Activated naive CD8-positive, alpha-beta T cell treated with anti-CD3 and anti-CD28 coated beads, Interleukin-2, amount 10 ng/mL, durations not matched to agents 7 days and 5 days (primary cell): Measurements from ENCODE around the gene PRR19. TPM values are rescaled to one million over a fixed set of nuclear protein-coding genes. Genes with fewer than 3 reads are reported as not detected.
"Not testable (repeated sequence)": the region's sequence is repeated elsewhere in the genome, so short reads cannot be mapped to it uniquely, and the experiment has no call there.

ENCODE experiments used
- ATAC-seq: fragments of 150-1000 bp; cut with Tn5 transposase; one replicate; pipeline ENCODE4 v1.10.0; 2021; ENCODE audit warnings: low read depth, moderate library complexity
- POLR2A ChIA-PET: fragments of 350-600 bp; sonication (Branson Sonifier 250); formaldehyde crosslinking; loops from one replicate; lab custom pipeline; 2021; ENCODE audit warnings: antibody characterized with exemption; lab: Charles Lee
- DNase-seq: peaks from one replicate; pipeline ENCODE4 v3.0.0; 2021
- H3K27ac Mint-ChIP-seq: one replicate; pipeline ENCODE4 v1.8.0; 2022; ENCODE audit warnings: mild to moderate bottlenecking, mixed read lengths
- H3K27me3 Mint-ChIP-seq: one replicate; pipeline ENCODE4 v1.8.0; 2022; ENCODE audit warnings: mild to moderate bottlenecking, moderate library complexity, mixed read lengths
- H3K36me3 Mint-ChIP-seq: one replicate; pipeline ENCODE4 v1.8.0; 2021; ENCODE audit warnings: mild to moderate bottlenecking, mixed read lengths
- H3K4me1 Mint-ChIP-seq: one replicate; pipeline ENCODE4 v1.8.0; 2021; ENCODE audit warnings: mixed read lengths
- H3K4me3 Mint-ChIP-seq: one replicate; pipeline ENCODE4 v1.8.0; 2022; ENCODE audit warnings: mild to moderate bottlenecking, moderate library complexity, mixed read lengths
- H3K9me3 Mint-ChIP-seq: one replicate; pipeline ENCODE4 v1.8.0; 2021; ENCODE audit warnings: mixed read lengths
- total RNA-seq, 2 experiments: library from RNA; stranded (reverse); gene quantifications; one replicate each; pipeline ENCODE4 v1.2.3, GENCODE V29; 2021

PRR19 gene
- total RNA-seq = under 1 TPM in 1 of 2 experiments, not detected in 1; 0.57 TPM

- POLR2A ChIA-PET = interaction anchor here (0.7 to 1.6 kb wide), 6 partner anchors 12 to 179 kb away, joined by 3 to 5 read pairs (median 4); partner anchors contain the start of gene TMEM145
- peaks cover 6% of the 10 kb centered on the region for H3K36me3 Mint-ChIP-seq
- H3K27ac Mint-ChIP-seq = peak within 1 kb of the TSS; percentile 86
- ATAC-seq = peak; percentile 27
- peaks cover 21% of the 10 kb centered on the region for H3K4me1 Mint-ChIP-seq
- DNase-seq = no peak
- H3K4me3 Mint-ChIP-seq = peak within 1 kb of the TSS; percentile 91
- H3K27me3 Mint-ChIP-seq = no peaks in the 10 kb centered on the region
- H3K9me3 Mint-ChIP-seq = no peaks in the 10 kb centered on the region
Measured at GRCh38 chr19:42301646-42302203, at the start of gene PRR19. TSS of gene PRR19 (plus strand) at chr19:42302132. CDS start at chr19:42309585, 7,453 bp downstream.

GRCh38 chr19:42252365-42253244, 49.3 kb upstream of the PRR19 start:
- no peak for DNase-seq
- peaks cover 31% of the 10 kb centered on the region for H3K4me1 Mint-ChIP-seq
- POLR2A ChIA-PET = interaction anchor here (0.5 to 0.6 kb wide), 3 partner anchors 11 to 52 kb away, joined by 3 to 6 read pairs (median 4); no protein-coding TSS in a partner anchor

GRCh38 chr19:42253245-42254088, 48.5 kb upstream of the PRR19 start:
- H3K27me3 Mint-ChIP-seq = peaks cover 8% of the 10 kb centered on the region
- H3K4me3 Mint-ChIP-seq = peak overlapping the region; percentile 91
- peaks cover 31% of the 10 kb centered on the region for H3K4me1 Mint-ChIP-seq
- no peaks in the 10 kb centered on the region for H3K36me3 Mint-ChIP-seq
- no peaks in the 10 kb centered on the region for H3K9me3 Mint-ChIP-seq
- DNase-seq (peak; percentile 79), ATAC-seq (peak; percentile 21)
- H3K27ac Mint-ChIP-seq = peak overlapping the region; percentile 91
- POLR2A ChIA-PET = interaction anchor here (0.5 kb wide), 2 partner anchors 30 to 51 kb away, joined by 4 to 5 read pairs; no protein-coding TSS in a partner anchor

More at GRCh38 chr19:42252365-42253244, 49.3 kb upstream of the PRR19 start:
- ATAC-seq = no peak
- Mint-ChIP-seq H3K27me3 (peaks cover 8% of the 10 kb centered on the region), H3K27ac (peak overlapping the region; percentile 91), H3K9me3 (no peaks in the 10 kb centered on the region), H3K4me3 (peak overlapping the region; percentile 91), H3K36me3 (no peaks in the 10 kb centered on the region)

GRCh38 chr19:42254089-42254849, 47.7 kb upstream of the PRR19 start:
- DNase-seq (peak; percentile 80), ATAC-seq (peak; percentile 31)
- peaks cover 31% of the 10 kb centered on the region for H3K4me1 Mint-ChIP-seq
- peaks cover 8% of the 10 kb centered on the region for H3K27me3 Mint-ChIP-seq
- POLR2A ChIA-PET = interaction anchor here (0.5 kb wide), 1 partner anchor 30 kb away, joined by 5 read pairs; no protein-coding TSS in a partner anchor
- H3K9me3 Mint-ChIP-seq = no peaks in the 10 kb centered on the region
- peak overlapping the region; percentile 79 for H3K4me3 Mint-ChIP-seq
- peak overlapping the region; percentile 82 for H3K27ac Mint-ChIP-seq
- H3K36me3 Mint-ChIP-seq = no peaks in the 10 kb centered on the region

GRCh38 chr19:42254850-42255765, 46.8 kb upstream of the PRR19 start, which contains the start of gene ERF:
TSS of gene ERF (minus strand) at chr19:42255128. CDS start at chr19:42254999, 129 bp downstream.
- no peaks in the 10 kb centered on the region for H3K9me3 Mint-ChIP-seq
- H3K4me3 Mint-ChIP-seq = peak within 1 kb of the TSS; percentile 79
- no peaks in the 10 kb centered on the region for H3K36me3 Mint-ChIP-seq
- peak within 1 kb of the TSS; percentile 82 for H3K27ac Mint-ChIP-seq
- H3K4me1 Mint-ChIP-seq = peaks cover 28% of the 10 kb centered on the region
- ATAC-seq = peak; percentile 63
- DNase-seq = peak; percentile 96
- POLR2A ChIA-PET = interaction anchor here (0.7 to 1.3 kb wide), 7 partner anchors 10 to 56 kb away, joined by 3 to 5 read pairs (median 4); partner anchors contain the start of gene PAFAH1B3
- peaks cover 8% of the 10 kb centered on the region for H3K27me3 Mint-ChIP-seq

- Mint-ChIP-seq H3K4me3 (peak overlapping the region; percentile 79), H3K9me3 (no peaks in the 10 kb centered on the region), H3K4me1 (peaks cover 21% of the 10 kb centered on the region), H3K36me3 (no peaks in the 10 kb centered on the region), H3K27me3 (peaks cover 8% of the 10 kb centered on the region), H3K27ac (peak overlapping the region; percentile 49)
- DNase-seq (no peak), ATAC-seq (no peak)
- POLR2A ChIA-PET = interaction anchor here (0.6 to 1.3 kb wide), 8 partner anchors 11 to 397 kb away, joined by 3 to 5 read pairs (median 4); partner anchors contain the start of gene PAFAH1B3
Measured at GRCh38 chr19:42255766-42256745, 45.9 kb upstream of the PRR19 start.

- not testable (repeated sequence) for H3K4me3 Mint-ChIP-seq, H3K9me3 Mint-ChIP-seq, DNase-seq, ATAC-seq, H3K27ac Mint-ChIP-seq, H3K36me3 Mint-ChIP-seq
- Mint-ChIP-seq H3K27me3 (peaks cover 13% of the 10 kb centered on the region), H3K4me1 (peaks cover 13% of the 10 kb centered on the region)
- POLR2A ChIA-PET = interaction anchor here (0.6 to 1.2 kb wide), 4 partner anchors 16 to 210 kb away, joined by 3 to 5 read pairs (median 3); no protein-coding TSS in a partner anchor
Measured at GRCh38 chr19:42257842-42258241, 44.1 kb upstream of the PRR19 start.

- Mint-ChIP-seq H3K4me1 (peaks cover 5% of the 10 kb centered on the region), H3K4me3 (no peak overlapping the region), H3K36me3 (no peaks in the 10 kb centered on the region), H3K27me3 (peaks cover 7% of the 10 kb centered on the region), H3K9me3 (no peaks in the 10 kb centered on the region), H3K27ac (no peak overlapping the region)
- POLR2A ChIA-PET = interaction anchor here (0.7 kb wide), 2 partner anchors 18 to 20 kb away, joined by 3 read pairs; no protein-coding TSS in a partner anchor
- ATAC-seq (no peak), DNase-seq (no peak)
Measured at GRCh38 chr19:42261763-42262162, 40.2 kb upstream of the PRR19 start.

GRCh38 chr19:42266105-42266504, 35.8 kb upstream of the PRR19 start:
- ATAC-seq, H3K36me3 Mint-ChIP-seq, H3K27me3 Mint-ChIP-seq, POLR2A ChIA-PET, H3K4me3 Mint-ChIP-seq, H3K27ac Mint-ChIP-seq, DNase-seq, H3K9me3 Mint-ChIP-seq: not testable (repeated sequence)
- H3K4me1 Mint-ChIP-seq = peaks cover 27% of the 10 kb centered on the region

- peaks cover 31% of the 10 kb centered on the region for H3K4me1 Mint-ChIP-seq
- not testable (repeated sequence) for H3K27ac Mint-ChIP-seq, H3K36me3 Mint-ChIP-seq, ATAC-seq, H3K27me3 Mint-ChIP-seq, H3K9me3 Mint-ChIP-seq, H3K4me3 Mint-ChIP-seq, DNase-seq
- POLR2A ChIA-PET = interaction anchor here (0.7 to 1.4 kb wide), 7 partner anchors 12 to 29 kb away, joined by 3 to 5 read pairs (median 3); partner anchors contain the start of genes ERF and GSK3A
Measured at GRCh38 chr19:42266928-42267603, 34.9 kb upstream of the PRR19 start.
